HepG2 (cell line): ENCODE results near the gene PITRM1. TPM values are rescaled to one million over a fixed set of nuclear protein-coding genes. Genes with fewer than 3 reads are reported as not detected.

Source experiments
- ARNT2 ChIP-seq: sonication (generic); formaldehyde crosslinking; IDR thresholded peaks from 2 replicates; pipeline ENCODE4 v1.8.0; 2022; ENCODE audit warnings: mild to moderate bottlenecking, low read depth, missing genetic modification reagents, moderate library complexity
- ATF4 ChIP-seq, 2 experiments: fragments of 450-650 bp in 1 of 2; sonication (generic) in 1 of 2; formaldehyde crosslinking; IDR thresholded peaks; 2 replicates each; pipeline versions ENCODE4 v1.5.0 to v1.8.0; 2020 to 2022; ENCODE audit warnings: mild to moderate bottlenecking in 1 of 2, missing genetic modification reagents in 1 of 2
- ATF5 ChIP-seq: sonication (generic); formaldehyde crosslinking; IDR thresholded peaks from 2 replicates; pipeline ENCODE4 v1.4.0; 2020; ENCODE audit warnings: mild to moderate bottlenecking, low read depth, missing genetic modification reagents
- CCDC6 ChIP-seq: sonication (generic); formaldehyde crosslinking; IDR thresholded peaks from 2 replicates; pipeline ENCODE4 v1.8.1; 2022; ENCODE audit warnings: mild to moderate bottlenecking, missing genetic modification reagents, moderate library complexity
- DMAP1 ChIP-seq: IDR thresholded peaks from 2 replicates; pipeline ENCODE4 v1.6.1; 2016
- GATAD1 ChIP-seq: IDR thresholded peaks from 2 replicates; pipeline ENCODE4 v1.6.1; 2016; ENCODE audit warnings: missing genetic modification reagents, missing compliant biosample characterization
- HNF4G ChIP-seq, 2 experiments: sonication (generic) in 1 of 2; formaldehyde crosslinking in 1 of 2; IDR thresholded peaks; 2 replicates each; pipeline versions ENCODE4 v1.4.0 to v1.6.1; 2011 to 2020; ENCODE audit warnings: borderline replicate concordance in 2 of 2, low read depth in 2 of 2, mild to moderate bottlenecking in 2 of 2, low read length in 1 of 2, missing genetic modification reagents in 1 of 2, moderate library complexity in 1 of 2
- KAT7 ChIP-seq: IDR thresholded peaks from 2 replicates; pipeline ENCODE4 v1.6.1; 2018; ENCODE audit warnings: borderline replicate concordance, missing compliant biosample characterization
- KDM5B ChIP-seq: sonication (generic); formaldehyde crosslinking; IDR thresholded peaks from 2 replicates; pipeline ENCODE4 v1.4.0; 2020; ENCODE audit warnings: missing genetic modification reagents, mild to moderate bottlenecking, borderline replicate concordance
- KLF6 ChIP-seq: IDR thresholded peaks from 2 replicates; pipeline ENCODE4 v1.8.0; 2016; ENCODE audit warnings: missing biosample characterization, missing genetic modification reagents
- MBNL3 ChIP-seq: fragments of 250-450 bp; sonication (Bioruptor Pico); conservative IDR thresholded peaks from 2 replicates; pipeline ENCODE4 v1.8.0; 2022; ENCODE audit warnings: mild to moderate bottlenecking, inconsistent platforms
- NFIC ChIP-seq: IDR thresholded peaks from 2 replicates; pipeline ENCODE4 v1.6.1; 2012; ENCODE audit warnings: mild to moderate bottlenecking, low read length, inconsistent platforms
- PAXIP1 ChIP-seq: sonication (generic); formaldehyde crosslinking; conservative IDR thresholded peaks from 2 replicates; pipeline ENCODE4 v1.4.0; 2020; ENCODE audit warnings: mild to moderate bottlenecking, missing genetic modification reagents, moderate library complexity
- POLR2AphosphoS5 ChIP-seq: IDR thresholded peaks from 2 replicates; pipeline ENCODE4 v1.6.1; 2012; ENCODE audit warnings: low read depth, low read length
- REL ChIP-seq: sonication (generic); formaldehyde crosslinking; conservative IDR thresholded peaks from 2 replicates; pipeline ENCODE4 v1.8.0; 2022; ENCODE audit warnings: mild to moderate bottlenecking, missing genetic modification reagents, moderate library complexity
- SATB2 ChIP-seq: sonication (generic); formaldehyde crosslinking; IDR thresholded peaks from 2 replicates; pipeline ENCODE4 v1.5.0; 2020; ENCODE audit warnings: missing genetic modification reagents
- STAG1 ChIP-seq: sonication (generic); formaldehyde crosslinking; IDR thresholded peaks from 2 replicates; pipeline ENCODE4 v1.4.0; 2020; ENCODE audit warnings: missing genetic modification reagents
- YEATS4 ChIP-seq: sonication (generic); formaldehyde crosslinking; IDR thresholded peaks from 2 replicates; pipeline ENCODE4 v1.4.0; 2020; ENCODE audit warnings: missing genetic modification reagents, borderline replicate concordance
- ZKSCAN5 ChIP-seq: sonication (generic); formaldehyde crosslinking; IDR thresholded peaks from 2 replicates; pipeline ENCODE4 v1.5.1; 2020; ENCODE audit warnings: mild to moderate bottlenecking, missing genetic modification reagents
- ZNF260 ChIP-seq: sonication (generic); formaldehyde crosslinking; IDR thresholded peaks from 2 replicates; pipeline ENCODE4 v1.4.0; 2020; ENCODE audit warnings: missing genetic modification reagents, low read depth, mild to moderate bottlenecking, borderline replicate concordance
- ZNF3 ChIP-seq: IDR thresholded peaks from 2 replicates; pipeline ENCODE4 v1.7.0; 2017; ENCODE audit warnings: inconsistent platforms
- ZNF44 ChIP-seq: sonication (generic); formaldehyde crosslinking; IDR thresholded peaks from 2 replicates; pipeline ENCODE4 v1.5.1; 2020; ENCODE audit warnings: mild to moderate bottlenecking, missing genetic modification reagents
- ZNF557 ChIP-seq: sonication (generic); formaldehyde crosslinking; IDR thresholded peaks from 2 replicates; pipeline ENCODE4 v1.4.0; 2020; ENCODE audit warnings: missing genetic modification reagents
- ZNF598 ChIP-seq: sonication (generic); formaldehyde crosslinking; IDR thresholded peaks from 2 replicates; pipeline ENCODE4 v1.5.1; 2020; ENCODE audit warnings: mild to moderate bottlenecking, missing genetic modification reagents, borderline replicate concordance
- ZSCAN5A ChIP-seq: sonication (generic); formaldehyde crosslinking; IDR thresholded peaks from 2 replicates; pipeline ENCODE4 v1.8.0; 2022; ENCODE audit warnings: mild to moderate bottlenecking, missing genetic modification reagents, borderline replicate concordance
- polyA plus RNA-seq, 8 experiments: library from polyadenylated mRNA; depleted of rRNA in 3 of 8; stranded (reverse) in 7 of 8; unstranded in 1 of 8; fragments of >200 nt; fragmentation: Illumina TruSeq in 4 of 8; extraction: Trizol in 4 of 8; gene quantifications; 2 replicates each; pipeline versions ENCODE4 v1.2.1 to v1.2.3, GENCODE V29; 2011 to 2016; ENCODE audit warnings: low read depth in 4 of 8, missing spikeins in 1 of 8, mixed read lengths in 1 of 8; ENCODE audit not compliant: insufficient read depth in 1 of 8
- total RNA-seq, 5 experiments: library from RNA; depleted of rRNA; stranded (reverse); fragments of >200 nt; fragmentation: Illumina TruSeq; extraction: Trizol; gene quantifications; 2 replicates each; pipeline ENCODE4 v1.2.3, GENCODE V29; 2016; ENCODE audit warnings: low read depth in 1 of 5

PITRM1 gene
- total and polyA plus RNA-seq, 2 of the 13 experiments (the other 11 are each of a cell fraction or from before 2014, with no cell fraction given) = 16.4 to 29.0 TPM

GRCh38 chr10:3095373-3096139 lies 77.0 kb downstream of the PITRM1 start (continued):
- TF ChIP-seq YEATS4 (CRISPR knock-in tag) (no peak), KAT7 (CRISPR knock-in tag) (no peak), ZSCAN5A (CRISPR knock-in tag) (no peak), ZNF260 (CRISPR knock-in tag) (no peak), NFIC (peak; percentile 49; the same call in 1 of the 2 replicates), MBNL3 (no peak), GATAD1 (CRISPR knock-in tag) (no peak), SATB2 (CRISPR knock-in tag) (no peak), KDM5B (CRISPR knock-in tag) (no peak), HNF4G (IDR thresholded peaks at IDR 0.05; ENCODE audit: borderline replicate concordance, low read depth, low read length) (peak; percentile 17; the same call in 1 of the 2 replicates), HNF4G (CRISPR knock-in tag; IDR thresholded peaks at IDR 0.05; ENCODE audit: borderline replicate concordance, low read depth) (no peak), ZNF3 (CRISPR knock-in tag) (no peak), CCDC6 (no peak), ZNF44 (CRISPR knock-in tag) (no peak), REL (CRISPR knock-in tag) (no peak), ARNT2 (CRISPR knock-in tag) (no peak), ZNF557 (CRISPR knock-in tag) (no peak), STAG1 (CRISPR knock-in tag) (no peak), ATF5 (CRISPR knock-in tag) (no peak), DMAP1 (no peak), ATF4 (CRISPR knock-in tag; IDR thresholded peaks at IDR 0.05) (no peak), KLF6 (no peak), ZKSCAN5 (CRISPR knock-in tag) (no peak), PAXIP1 (peak; percentile 37), ZNF598 (CRISPR knock-in tag) (no peak), POLR2AphosphoS5 (no peak)
